Measurements from ENCODE around the gene EIF3D. TPM values are rescaled to one million over a fixed set of nuclear protein-coding genes. Genes with fewer than 3 reads are reported as not detected.
A peak's percentile ranks its signal among the peaks of the same experiment; 100 is the strongest.

EIF3D gene
- total RNA-seq, 2 donors from 2014 or later, result 141 to 250 TPM

- peak within 1 kb of the TSS; percentile 35 to 51 for H3K27ac ChIP-seq
These were observed 22.1 kb downstream of the EIF3D start, which contains the start of gene FOXRED2 for GRCh38 chr22:36506637-36507517. FOXRED2 (minus strand) TSS chr22:36507040; CDS start chr22:36506422, 618 bp downstream.

GRCh38 chr22:36505998-36506635 lies 22.8 kb downstream of the EIF3D start:
- peak overlapping the region; percentile 69 for H3K4me3 ChIP-seq
- peaks cover 4 to 26% of the 10 kb centered on the region in 2 donors for H3K4me1 ChIP-seq (ENCODE audit: control insufficient read depth in 1 of 2, low read depth in 2 of 2)
- H3K9me3 ChIP-seq, result no peaks in the 10 kb centered on the region
- ATAC-seq (ENCODE audit: insufficient number of reproducible peaks, low FRiP score, low read depth) (no peak), DNase-seq (ENCODE audit: low spot score) (no peak)
- H3K36me3 ChIP-seq, result peaks cover 7% of the 10 kb centered on the region
- TF ChIP-seq CTCF (IDR thresholded peaks at IDR 0.05), result no peak
- no peaks in the 10 kb centered on the region for H3K27me3 ChIP-seq (replicated peaks; ENCODE audit: insufficient read depth)
- H3K27ac ChIP-seq, result no peak overlapping the region

More at GRCh38 chr22:36506637-36507517, 22.1 kb downstream of the EIF3D start, which contains the start of gene FOXRED2:
- Histone ChIP-seq H3K36me3 (peaks cover 13% of the 10 kb centered on the region), H3K4me1 (ENCODE audit: control insufficient read depth in 1 of 2, low read depth in 2 of 2) (peaks cover 4 to 26% of the 10 kb centered on the region in 2 donors), H3K27me3 (replicated peaks; ENCODE audit: insufficient read depth) (no peaks in the 10 kb centered on the region), H3K4me3 (peak within 1 kb of the TSS; percentile 69), H3K9me3 (no peaks in the 10 kb centered on the region)
- DNase-seq (ENCODE audit: low spot score) (peak; percentile 59), ATAC-seq (ENCODE audit: insufficient number of reproducible peaks, low FRiP score, low read depth) (peak; percentile 81)
- TF ChIP-seq CTCF (IDR thresholded peaks at IDR 0.05), result no peak

GRCh38 chr22:36497910-36498665 lies 30.9 kb downstream of the EIF3D start:
- H3K9me3 ChIP-seq, result no peaks in the 10 kb centered on the region
- no peak overlapping the region for H3K4me3 ChIP-seq
- TF ChIP-seq CTCF (IDR thresholded peaks at IDR 0.05), result no peak
- no peak overlapping the region for H3K27ac ChIP-seq
- no peak for ATAC-seq (ENCODE audit: insufficient number of reproducible peaks, low FRiP score, low read depth)
- H3K27me3 ChIP-seq (replicated peaks; ENCODE audit: insufficient read depth), result no peaks in the 10 kb centered on the region
- no peaks in the 10 kb centered on the region for H3K36me3 ChIP-seq
- H3K4me1 ChIP-seq (ENCODE audit: control insufficient read depth in 1 of 2, low read depth in 2 of 2), result no peaks in the 10 kb centered on the region
- DNase-seq (ENCODE audit: low spot score), result no peak

GRCh38 chr22:36493690-36494110 lies 35.3 kb downstream of the EIF3D start:
- H3K27me3 ChIP-seq (replicated peaks; ENCODE audit: insufficient read depth), result no peaks in the 10 kb centered on the region
- H3K9me3 ChIP-seq, result no peaks in the 10 kb centered on the region
- H3K27ac ChIP-seq, result no peak overlapping the region
- DNase-seq (ENCODE audit: low spot score) (no peak), ATAC-seq (ENCODE audit: insufficient number of reproducible peaks, low FRiP score, low read depth) (no peak)
- TF ChIP-seq CTCF (IDR thresholded peaks at IDR 0.05), result no peak
- no peaks in the 10 kb centered on the region for H3K4me1 ChIP-seq (ENCODE audit: control insufficient read depth in 1 of 2, low read depth in 2 of 2)
- no peak overlapping the region for H3K4me3 ChIP-seq
- H3K36me3 ChIP-seq, result peaks cover 5% of the 10 kb centered on the region

All from thoracic aorta (tissue), 2 donors.